ENCODE data around the gene RAD51C.
"Not testable (repeated sequence)": the region's sequence is repeated elsewhere in the genome, so short reads cannot be mapped to it uniquely, and the experiment has no call there.

RAD51C gene

GRCh38 chr17:58747674-58748073 lies 55.3 kb downstream of the RAD51C start:
- no peak for DNase-seq

GRCh38 chr17:58749627-58750026 lies 57.2 kb downstream of the RAD51C start:
- DNase-seq, result not testable (repeated sequence)

GRCh38 chr17:58753026-58753425 lies 60.6 kb downstream of the RAD51C start:
- no peak for DNase-seq

GRCh38 chr17:58755269-58755576 lies 62.8 kb downstream of the RAD51C start:
- DNase-seq, result no peak

GRCh38 chr17:58755577-58756245 lies 63.3 kb downstream of the RAD51C start, which contains the start of gene PPM1E:
Gene PPM1E (plus strand): TSS chr17:58755854.
- DNase-seq, result peak; percentile 25

- peak; percentile 4 for DNase-seq
These were observed 64.1 kb downstream of the RAD51C start for GRCh38 chr17:58756246-58757161.

- no peak for DNase-seq
These were observed 64.8 kb downstream of the RAD51C start for GRCh38 chr17:58757162-58757613.

GRCh38 chr17:58758890-58759289 lies 66.5 kb downstream of the RAD51C start:
- DNase-seq, result no peak

GRCh38 chr17:58759522-58759921 lies 67.1 kb downstream of the RAD51C start:
- no peak for DNase-seq

- DNase-seq, result no peak
These were observed 67.8 kb downstream of the RAD51C start for GRCh38 chr17:58760248-58760647.

GRCh38 chr17:58763263-58763662 lies 70.9 kb downstream of the RAD51C start:
- DNase-seq, result no peak

GRCh38 chr17:58764373-58764772 lies 72.0 kb downstream of the RAD51C start:
- no peak for DNase-seq

- not testable (repeated sequence) for DNase-seq
These were observed 86.1 kb downstream of the RAD51C start for GRCh38 chr17:58778482-58778881.

GRCh38 chr17:58779446-58779845 lies 87.0 kb downstream of the RAD51C start:
- no peak for DNase-seq

- no peak for DNase-seq
These were observed 91.0 kb downstream of the RAD51C start for GRCh38 chr17:58783380-58783779.

GRCh38 chr17:58785097-58785496 lies 92.7 kb downstream of the RAD51C start:
- no peak for DNase-seq

Data from midbrain (tissue), 1 donor.